Activated T-cell treated with anti-CD3 and anti-CD28 coated beads for 4 hours (primary cell): ENCODE measurements around the gene IGFBP5.

Experiments
- DNase-seq: peaks from one replicate; pipeline ENCODE4 v3.0.0-alpha.2; 2020

IGFBP5 gene

DNA sequence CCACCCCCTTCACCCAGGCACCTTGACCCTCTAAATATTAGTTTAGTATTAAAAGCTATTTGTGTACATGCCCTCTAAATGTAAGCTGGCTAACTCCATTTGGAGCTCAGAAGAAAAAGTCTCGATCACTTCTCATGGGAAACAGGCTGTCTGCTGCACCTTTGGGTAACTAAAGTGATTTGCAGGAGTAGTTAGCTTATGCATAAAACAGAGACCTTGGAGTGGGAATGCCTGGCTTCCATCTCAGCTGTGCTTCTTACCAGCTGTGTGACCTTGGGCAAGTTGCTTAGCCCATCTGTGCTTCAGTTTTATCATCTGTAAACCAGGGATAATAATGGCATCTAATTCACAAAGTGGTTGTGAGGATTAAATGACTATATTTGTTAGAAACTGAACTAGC lies 32.2 kb downstream of the IGFBP5 start:
- no peak for DNase-seq

DNA sequence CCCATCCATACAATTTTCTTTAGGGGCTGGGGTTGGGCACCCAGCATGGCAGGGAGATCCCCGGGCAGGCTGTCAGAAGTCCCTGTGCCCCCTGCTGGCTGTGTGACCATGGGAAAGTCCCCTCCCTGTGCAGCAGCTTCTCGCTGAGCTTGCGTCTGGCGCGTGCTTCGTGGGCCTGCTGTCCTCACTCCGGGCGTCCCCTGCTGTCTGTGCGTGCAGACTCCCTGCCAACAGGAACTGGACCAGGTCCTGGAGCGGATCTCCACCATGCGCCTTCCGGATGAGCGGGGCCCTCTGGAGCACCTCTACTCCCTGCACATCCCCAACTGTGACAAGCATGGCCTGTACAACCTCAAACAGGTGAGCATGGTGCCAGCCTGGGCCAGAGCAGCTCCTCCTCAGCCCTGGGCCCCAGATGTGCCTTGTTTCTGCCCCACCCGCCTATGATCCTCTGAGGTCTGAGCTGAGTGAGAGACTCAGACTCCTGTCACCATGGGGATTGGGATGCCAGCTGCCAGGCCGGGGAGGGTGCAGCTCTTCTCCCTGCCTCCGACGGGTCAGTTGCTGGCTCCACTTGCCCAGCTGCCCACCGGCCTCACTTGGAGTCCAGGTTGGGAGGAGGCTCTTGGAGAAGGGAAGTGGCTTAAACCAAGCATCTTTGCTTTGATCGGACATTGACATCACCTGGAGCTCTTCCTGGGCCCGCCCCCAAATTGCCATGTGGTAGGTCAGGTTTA lies 33.5 kb downstream of the IGFBP5 start:
- DNase-seq = no peak

DNA sequence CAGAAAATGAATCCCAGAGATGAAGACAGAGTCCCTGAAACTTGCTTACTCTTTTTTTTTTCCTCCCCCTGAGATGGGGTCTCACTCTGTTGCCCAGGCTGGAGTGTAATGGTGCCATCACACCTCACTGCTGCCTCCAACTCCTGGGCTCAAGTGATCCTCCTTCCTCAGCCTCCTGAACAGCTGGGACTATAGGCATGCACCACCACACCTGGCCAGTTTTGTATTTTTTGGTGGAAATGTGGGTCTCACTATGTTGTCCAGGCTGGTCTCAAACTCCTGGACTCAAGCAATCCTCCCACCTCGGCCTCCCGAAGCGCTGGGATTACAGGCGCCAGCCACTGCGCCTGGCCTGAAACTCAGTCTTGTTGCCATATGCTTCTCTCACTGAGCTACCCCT lies 34.3 kb downstream of the IGFBP5 start:
- DNase-seq = no peak

DNA sequence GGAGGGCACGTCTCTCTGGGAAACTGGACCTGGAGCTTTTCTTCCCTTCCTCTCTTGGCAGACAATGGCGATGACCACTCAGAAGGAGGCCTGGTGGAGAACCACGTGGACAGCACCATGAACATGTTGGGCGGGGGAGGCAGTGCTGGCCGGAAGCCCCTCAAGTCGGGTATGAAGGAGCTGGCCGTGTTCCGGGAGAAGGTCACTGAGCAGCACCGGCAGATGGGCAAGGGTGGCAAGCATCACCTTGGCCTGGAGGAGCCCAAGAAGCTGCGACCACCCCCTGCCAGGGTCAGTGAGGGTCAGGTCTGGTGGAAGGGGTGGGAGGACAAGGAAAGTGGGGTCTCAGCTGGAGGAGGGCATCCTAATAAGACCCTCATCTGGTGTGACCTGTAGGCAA lies 34.9 kb downstream of the IGFBP5 start:
- no peak for DNase-seq

DNA sequence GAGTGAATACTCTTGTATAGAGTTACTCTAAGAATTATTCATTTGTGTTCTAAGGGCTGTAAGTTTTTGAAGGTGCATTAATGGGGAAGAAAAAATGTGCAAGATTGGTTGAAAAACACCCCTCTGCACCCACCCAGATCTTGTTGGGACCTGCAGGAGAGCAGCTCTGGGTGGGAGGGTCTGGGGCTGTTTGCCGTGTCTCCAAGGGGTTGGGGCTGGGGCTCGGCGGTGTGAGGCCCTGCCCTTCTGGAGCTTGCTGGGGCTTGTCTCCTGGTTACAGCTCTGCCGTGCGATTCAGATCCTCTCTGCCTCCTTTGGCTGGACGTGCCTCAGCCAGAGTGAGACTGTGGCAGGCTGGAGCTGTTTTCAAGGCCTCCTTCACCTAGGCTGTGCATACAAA lies 36.1 kb downstream of the IGFBP5 start:
- DNase-seq = no peak

DNA sequence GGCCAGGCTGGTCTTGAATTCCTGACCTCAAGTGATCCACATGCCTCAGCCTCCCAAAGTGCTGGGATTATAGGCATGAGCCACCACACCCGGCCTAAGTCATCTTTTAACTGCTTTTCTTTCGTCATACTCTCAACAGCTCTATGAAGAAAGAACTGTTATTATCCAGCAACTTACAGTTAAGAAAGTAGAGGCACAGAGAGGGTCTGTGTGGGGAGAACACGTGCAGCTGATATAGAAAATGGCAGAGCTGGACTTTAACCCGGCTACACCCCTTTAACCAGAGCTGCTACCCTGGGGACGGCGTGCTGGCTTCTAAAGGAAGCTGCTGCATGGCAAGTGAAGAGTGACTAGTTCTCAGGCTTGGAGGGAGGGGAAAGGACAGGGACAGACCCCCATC lies 36.6 kb downstream of the IGFBP5 start:
- DNase-seq = no peak

DNA sequence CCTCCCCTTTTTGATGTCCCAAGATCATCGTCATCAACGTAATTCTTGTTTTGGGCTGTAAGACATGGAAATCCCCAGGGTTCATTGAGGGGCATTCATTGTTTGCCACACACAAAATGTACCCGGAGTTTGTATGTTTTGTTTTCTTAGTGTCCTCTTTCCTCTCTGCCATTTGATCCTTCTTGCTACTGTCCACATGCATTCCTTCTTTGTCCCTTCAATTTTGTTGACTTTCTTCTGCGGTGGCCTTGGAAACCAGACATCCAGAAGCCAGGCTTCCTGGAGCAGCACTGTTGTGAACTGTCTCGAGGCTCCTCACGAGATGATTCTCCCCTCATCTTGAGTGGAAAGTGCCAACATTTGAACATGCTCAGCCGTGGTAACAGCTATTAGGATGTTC lies 37.4 kb downstream of the IGFBP5 start:
- DNase-seq = no peak

DNA sequence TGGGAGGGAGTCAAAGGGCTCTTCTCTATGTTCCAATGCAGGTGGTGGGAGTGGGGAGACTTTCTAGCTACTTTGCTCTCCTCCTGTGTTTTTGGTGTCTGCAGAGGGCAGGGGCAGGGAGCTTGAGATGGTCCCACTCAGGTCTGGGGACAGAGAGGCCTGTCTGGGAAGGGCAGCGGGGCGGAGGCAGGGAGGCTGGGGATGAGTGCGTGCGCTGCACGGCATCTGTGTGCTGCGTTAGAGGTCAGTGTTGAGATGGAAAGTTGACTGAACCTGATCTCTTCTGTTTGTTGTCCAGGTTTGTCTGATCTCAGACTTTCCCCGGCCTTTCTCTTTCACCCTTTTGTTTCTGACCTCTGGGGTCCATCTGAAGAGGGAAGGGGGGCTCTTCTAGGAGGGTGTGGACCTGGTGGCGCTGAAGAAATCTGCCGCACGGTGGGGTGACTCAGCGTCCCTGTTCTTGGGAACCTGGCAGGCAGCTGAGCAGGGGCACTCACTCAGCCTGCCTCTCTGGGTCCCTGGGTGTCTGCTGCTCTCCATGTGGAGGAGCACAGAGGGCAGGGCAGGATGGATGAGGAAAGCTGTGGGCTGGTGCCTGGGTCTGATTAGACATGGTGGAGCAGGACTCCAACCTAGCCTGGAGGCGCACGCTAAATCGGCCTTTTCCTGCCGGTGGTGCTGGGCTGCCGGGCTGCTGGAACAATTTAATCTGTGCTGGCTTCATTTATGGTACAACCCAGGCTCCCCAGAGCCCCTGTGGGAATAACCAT lies 38.1 kb downstream of the IGFBP5 start:
- no peak for DNase-seq

DNA sequence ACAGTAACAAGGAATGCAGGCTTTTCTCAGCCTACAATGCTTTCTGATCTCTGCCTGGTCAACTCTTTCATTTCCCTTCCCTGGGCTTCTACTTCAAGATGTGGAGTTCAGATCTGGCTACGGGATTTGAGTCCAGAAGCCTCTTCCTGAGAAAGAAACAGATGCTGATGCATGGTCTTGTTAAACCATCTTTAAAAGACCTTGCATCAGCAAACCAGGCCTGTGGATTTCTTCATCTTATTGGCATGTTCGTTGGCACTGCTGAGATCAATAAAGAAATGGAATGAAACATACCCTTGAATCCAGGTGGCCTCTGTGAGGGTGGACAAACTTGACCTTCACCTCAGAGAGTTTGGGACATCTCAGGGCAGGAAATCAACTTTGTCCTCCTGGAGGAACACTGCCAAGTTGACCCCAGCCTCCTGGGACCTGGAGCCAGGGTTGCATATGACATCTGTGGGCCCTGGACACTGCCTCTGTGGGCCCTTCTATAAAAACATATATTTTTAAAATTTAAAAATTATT lies 40.8 kb downstream of the IGFBP5 start:
- no peak for DNase-seq

DNA sequence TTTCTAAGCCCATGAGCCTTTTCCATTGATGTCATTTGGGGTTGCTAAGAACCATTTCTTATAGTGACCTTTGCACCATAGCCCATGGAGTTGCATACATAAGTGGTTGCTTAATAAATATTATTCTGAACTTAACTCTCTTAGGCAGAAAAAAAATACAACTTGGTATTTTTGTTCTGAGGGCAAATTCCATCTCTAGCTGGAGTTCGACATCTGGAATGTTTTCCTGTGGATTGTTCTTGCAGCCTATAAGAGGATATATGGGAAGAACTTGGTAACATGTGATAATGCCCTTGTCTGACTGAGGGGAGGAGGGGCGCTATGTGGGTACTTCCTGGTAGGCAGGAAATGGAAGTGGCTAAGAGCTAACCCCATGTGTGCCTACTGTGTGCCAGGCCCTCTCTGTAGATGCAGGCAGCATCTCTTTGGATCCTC lies 41.4 kb downstream of the IGFBP5 start:
- no peak for DNase-seq

DNA sequence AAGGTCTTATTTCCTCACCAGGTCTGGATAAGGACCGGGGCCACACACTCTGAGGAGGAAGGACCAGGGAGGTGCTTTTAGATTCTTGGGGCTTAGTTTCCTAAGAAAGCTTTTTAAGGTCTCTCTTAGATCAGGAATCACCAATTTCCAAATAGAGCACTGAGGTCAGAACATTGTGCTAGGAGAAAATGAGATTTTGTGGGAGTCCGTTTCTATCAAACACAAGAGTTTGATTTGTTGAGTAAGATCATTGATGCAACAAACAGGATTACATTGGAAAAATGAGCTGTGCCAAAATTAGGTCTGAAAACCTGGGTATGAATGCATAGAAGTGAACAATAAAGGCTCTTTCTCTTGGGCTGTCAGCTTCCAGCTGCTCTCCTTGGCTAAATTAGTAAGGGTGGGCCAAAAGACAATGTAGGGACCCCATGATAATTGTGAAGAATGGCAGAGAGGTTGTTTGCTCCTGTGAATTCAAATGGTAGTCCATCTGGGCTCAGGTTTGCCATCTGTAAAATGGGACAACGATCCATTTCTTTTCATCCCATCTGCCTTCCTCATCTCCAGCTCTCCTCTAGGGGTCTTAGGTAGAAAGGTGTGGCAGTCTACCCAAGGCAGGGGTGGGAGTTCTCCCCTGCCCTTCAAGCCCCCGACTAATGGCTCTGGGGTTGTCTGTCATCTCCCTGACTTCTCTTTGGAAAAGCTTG lies 42.1 kb downstream of the IGFBP5 start:
- DNase-seq = no peak

DNA sequence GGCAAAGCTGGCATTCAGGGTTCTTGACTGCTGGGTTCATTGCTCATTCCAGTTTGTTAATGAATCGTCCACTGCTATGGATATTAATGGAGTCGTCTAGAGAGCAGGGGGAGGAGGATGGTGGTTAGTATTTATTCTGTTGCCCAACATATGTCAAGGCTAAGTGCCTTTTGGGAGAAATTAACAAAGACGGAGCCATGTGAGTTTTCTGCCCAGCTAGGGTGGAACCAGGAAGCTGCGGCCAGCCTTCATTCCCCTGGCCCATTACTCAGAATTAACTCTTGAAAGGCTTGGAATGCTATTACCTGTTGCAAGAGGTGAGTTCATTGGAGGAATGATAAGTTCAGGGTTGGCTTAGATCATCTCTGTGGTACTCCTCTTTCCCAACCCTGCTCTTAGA lies 42.8 kb downstream of the IGFBP5 start:
- no peak for DNase-seq

DNA sequence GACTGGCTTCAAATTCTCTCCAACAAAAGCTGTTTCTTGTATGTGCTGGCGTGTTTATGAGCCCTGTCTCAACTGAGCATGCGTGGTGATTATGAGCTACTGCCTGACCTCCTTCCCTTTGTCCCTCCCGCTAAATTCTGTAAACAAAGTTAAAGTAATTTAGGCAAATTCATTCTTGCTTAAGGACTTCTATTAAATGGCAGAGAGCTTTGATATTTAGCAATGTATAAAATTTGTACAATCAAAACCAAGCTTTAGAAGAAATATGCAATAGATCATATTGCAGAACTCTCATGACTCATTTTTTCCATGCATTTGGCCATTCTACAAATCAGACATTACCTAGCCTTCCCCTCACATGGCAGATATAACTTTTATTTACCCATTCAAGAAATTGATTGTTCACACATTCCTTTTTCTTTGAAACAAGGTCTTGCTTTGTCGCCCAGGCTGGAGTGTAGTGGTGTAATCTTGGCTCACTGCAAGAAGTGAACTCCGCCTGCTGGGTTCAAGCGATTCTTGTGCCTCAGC lies 43.9 kb downstream of the IGFBP5 start:
- no peak for DNase-seq

DNA sequence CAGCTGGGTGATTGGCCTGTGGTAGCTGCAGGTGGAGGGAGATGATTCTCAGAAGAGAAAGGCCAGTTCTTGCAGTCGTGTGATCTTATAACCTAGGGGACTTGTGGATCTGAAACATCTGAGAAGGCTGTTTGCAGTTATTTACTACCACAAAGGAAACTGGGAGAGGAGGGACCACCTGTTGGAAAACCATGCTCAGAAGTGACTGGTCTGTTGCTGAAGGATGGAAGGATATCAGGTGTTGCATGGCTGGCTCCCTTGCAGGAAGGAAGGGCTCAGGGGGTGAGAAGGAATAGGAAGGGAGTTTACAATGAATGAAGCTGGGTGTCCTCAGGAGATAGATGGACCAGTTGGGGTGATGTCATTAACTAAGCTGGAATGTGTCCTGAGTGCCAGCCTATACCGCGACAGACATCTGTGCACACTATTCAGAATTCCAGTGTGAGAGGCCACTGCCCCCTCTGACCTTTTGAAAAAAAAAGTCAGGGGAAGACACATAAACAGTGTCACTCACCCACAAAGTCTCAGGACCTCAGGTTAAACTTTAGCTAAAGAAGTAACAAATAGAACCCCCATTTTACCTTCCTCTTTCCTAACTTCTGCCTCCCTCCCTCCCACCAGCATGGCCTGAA lies 44.6 kb downstream of the IGFBP5 start:
- DNase-seq = no peak

DNA sequence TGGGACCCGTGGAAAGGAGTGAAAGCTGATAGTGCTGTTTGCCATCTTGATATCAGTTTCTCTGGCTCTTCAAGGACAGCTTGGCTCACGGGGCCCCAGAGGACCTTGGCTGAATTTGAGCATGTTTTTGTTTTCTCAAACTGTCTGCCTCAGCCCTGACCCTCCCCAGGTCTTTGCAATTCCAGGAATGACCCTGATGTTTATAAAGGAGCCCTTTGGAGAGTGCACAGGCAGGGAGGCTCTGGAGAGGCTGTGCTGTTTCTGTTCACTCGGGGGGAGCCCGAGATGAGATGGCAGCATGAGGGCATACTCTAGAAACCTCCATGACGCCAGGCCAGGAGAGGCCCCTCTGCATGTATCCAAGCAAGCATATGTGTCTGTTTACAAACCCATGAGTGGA lies 45.8 kb downstream of the IGFBP5 start:
- no peak for DNase-seq

DNA sequence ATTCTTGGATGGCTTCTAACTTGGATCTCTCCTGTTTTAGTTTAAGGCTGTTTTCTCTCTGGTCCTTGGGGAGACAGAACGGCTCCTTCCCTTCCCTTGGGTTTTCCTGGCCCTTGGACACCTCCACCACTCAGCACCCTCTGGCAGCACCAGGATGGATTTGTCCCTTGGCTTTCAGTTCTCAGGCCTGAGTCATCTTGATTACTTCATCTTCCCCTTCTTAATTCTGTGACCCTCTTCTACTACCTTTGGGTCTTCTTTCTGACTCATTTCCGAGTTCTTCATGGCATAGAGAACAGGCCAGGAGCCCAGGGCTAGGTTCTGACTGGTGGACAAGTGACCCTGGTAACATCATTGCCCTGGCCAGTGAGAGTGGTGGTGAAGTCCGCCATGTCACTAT lies 47.2 kb downstream of the IGFBP5 start:
- no peak for DNase-seq

DNA sequence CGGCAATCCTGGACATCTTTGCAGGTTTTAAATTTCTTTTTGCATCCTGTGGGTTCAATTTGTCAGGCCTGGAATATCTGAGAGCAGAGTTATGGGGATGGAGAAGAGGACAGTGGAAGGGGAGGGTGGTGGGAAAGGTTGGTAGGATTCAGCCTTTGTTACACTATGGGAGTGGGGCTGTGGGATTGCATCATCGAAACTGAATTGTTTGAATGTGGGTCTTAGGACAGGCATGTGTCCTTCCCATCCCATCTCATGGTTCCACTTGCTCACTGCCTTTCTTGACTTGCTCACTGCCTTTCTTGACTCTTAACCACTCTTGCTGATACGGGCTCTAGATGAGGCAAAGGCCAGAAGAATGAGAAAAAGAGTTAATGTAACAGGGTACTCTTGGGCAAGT lies 49.2 kb downstream of the IGFBP5 start:
- no peak for DNase-seq

DNA sequence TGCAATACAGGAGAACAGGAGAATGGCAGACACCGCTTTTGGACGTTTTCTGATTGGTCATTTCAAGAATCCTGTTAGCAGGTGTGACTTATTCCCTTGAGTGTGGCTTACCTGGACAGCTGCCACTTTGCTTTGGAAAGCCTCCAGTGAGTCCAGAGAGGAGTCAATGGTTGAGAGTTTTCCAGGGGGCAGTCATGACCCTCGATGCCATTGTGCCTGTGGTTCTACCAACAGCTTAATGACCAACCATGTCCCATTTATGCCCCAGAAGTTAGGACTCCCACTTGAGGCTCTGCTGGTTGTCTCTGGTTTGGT lies 49.8 kb downstream of the IGFBP5 start:
- DNase-seq = no peak

DNA sequence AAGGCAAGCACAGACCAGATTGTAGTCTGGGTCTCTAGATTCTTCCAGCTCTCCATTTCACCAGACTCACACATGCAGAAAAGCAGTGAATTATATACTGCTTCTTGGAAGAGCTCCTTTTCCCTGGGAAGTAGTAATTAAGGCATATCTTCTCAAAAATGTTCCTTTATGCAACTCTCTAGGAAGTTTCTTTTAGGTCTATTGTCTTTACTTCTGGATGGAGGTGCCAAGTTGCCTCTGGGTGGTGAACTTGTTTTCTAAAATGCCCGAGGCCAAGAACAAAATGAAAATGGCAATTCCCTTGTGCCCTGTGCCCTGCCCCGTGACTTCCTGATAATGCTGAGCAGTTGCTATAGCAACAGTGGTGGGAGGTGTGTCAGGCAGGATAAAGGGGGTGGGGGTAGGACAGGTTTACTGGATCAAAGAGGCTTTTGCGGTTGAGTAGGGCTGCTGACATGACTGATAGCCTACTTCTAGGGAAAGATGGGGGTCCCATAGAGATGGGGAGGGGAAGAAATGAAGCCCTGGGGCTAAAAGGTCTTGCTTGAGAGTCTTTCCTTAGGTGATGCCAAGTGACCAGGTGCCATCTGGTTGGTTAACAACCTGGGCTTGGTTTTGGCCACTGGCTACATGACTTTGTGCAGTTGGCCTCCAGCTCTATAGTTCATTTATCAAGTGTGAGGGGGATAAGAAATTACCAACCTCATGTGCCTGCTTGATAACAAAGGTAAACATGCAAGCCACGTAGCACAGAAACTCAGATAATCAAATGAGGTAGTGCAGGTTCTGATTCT lies 50.3 kb downstream of the IGFBP5 start:
- DNase-seq = no peak

DNA sequence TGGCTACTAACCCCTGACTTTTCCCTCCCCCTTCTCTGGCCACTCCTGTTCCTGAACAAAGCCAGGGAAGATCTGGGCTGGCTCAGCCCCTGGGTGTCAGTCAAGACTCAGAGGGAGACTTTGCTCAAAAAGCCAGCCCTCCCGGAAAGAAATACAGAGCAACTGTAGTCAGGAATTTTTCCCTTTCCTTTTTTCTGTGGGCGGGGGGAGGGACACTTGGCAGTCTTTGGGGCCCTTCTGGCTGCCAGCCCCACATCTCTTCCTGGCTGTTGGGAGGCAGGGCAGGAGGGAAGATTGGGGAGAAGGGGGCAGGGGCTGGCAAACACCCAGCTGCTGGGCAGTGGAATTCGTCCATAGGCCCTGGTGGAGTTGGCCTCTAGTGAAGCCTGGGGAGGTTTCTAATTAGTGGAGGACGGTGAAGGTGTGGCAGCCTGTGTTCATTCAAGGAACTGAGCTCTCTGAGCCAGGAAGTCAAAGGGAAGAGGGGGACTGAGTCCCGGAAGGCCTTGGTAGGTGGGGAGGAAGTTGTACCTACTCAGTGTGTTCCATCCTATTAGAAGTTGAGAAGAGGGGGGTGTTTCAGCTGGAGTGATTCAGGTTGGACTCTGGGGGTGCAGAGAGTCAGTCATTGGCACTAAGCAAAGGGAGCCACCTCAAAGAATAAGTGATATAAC lies 51.2 kb downstream of the IGFBP5 start:
- DNase-seq = no peak

DNA sequence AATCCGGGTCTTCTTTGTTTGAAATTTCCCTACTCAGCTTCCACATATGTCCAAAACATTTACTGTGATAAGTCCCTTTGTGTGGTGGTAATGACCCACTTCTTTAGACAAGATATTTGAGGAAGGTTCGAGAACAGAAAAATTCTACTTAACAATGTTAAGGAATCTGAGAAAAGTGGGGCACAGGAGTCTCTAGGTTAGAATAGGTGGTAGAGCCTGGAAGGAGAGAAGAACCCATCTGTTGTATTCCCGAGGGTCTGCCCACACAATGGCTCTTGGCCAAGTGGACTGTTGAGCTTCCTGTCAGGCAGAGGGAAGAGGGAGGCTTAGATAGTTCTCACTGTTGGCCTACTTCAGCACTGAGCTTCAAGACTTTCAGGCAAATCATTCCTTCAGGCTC lies 57.9 kb downstream of the IGFBP5 start:
- no peak for DNase-seq
